SU-DHL-6 (cell line): ENCODE measurements around the gene MDH1.

ENCODE experiments used
- H2AFZ ChIP-seq: fragments of 200-600 bp; sonication (generic); 2 replicates; pipeline ENCODE4 v1.6.1; 2014; ENCODE audit warnings: low read depth, mild to moderate bottlenecking, moderate library complexity, mixed read lengths, antibody characterized with exemption, low read length; ENCODE audit not compliant: severe bottlenecking
- H3F3A ChIP-seq: fragments of 200-600 bp; shearing (Covaris generic); 2 replicates; pipeline ENCODE4 v1.6.0; 2016; ENCODE audit warnings: antibody characterized with exemption, mild to moderate bottlenecking; ENCODE audit not compliant: insufficient read depth
- H3K27ac ChIP-seq: fragments of 200-600 bp; sonication (generic); 2 replicates; pipeline ENCODE4 v1.5.1; 2016; ENCODE audit warnings: low read depth, mild to moderate bottlenecking, low read length, moderate library complexity, mixed read lengths
- H3K27me3 ChIP-seq: fragments of 200-600 bp; sonication (generic), shearing (Covaris generic); 2 replicates; pipeline ENCODE4 v1.6.0; 2014; ENCODE audit warnings: mild to moderate bottlenecking, low read length
- H3K36me3 ChIP-seq: fragments of 200-600 bp; sonication (generic); 2 replicates; pipeline ENCODE4 v1.6.1; 2014; ENCODE audit warnings: mild to moderate bottlenecking, low read length, mixed read lengths
- H3K4me2 ChIP-seq: fragments of 300-600, 200-600 bp; shearing (Covaris generic), sonication (generic); 2 replicates; pipeline ENCODE4 v1.6.0; 2014; ENCODE audit warnings: low read length, low read depth, mild to moderate bottlenecking; ENCODE audit not compliant: poor library complexity, severe bottlenecking
- H3K4me3 ChIP-seq: fragments of 200-600 bp; sonication (generic); 2 replicates; pipeline ENCODE4 v1.5.1; 2014; ENCODE audit warnings: antibody characterized with exemption, low read length, mild to moderate bottlenecking, mixed read lengths; ENCODE audit not compliant: insufficient read depth, poor library complexity, severe bottlenecking
- H3K79me2 ChIP-seq: fragments of 200-600 bp; sonication (generic); 2 replicates; pipeline ENCODE4 v1.6.1; 2014; ENCODE audit warnings: mild to moderate bottlenecking, low read length, moderate library complexity; ENCODE audit not compliant: insufficient read depth
- H3K9ac ChIP-seq: fragments of 200-600 bp; sonication (generic); 2 replicates; pipeline ENCODE4 v1.7.0; 2014; ENCODE audit warnings: mild to moderate bottlenecking, low read length
- H3K9me2 ChIP-seq: fragments of 200-600 bp; sonication (generic); replicated peaks from 2 replicates; pipeline ENCODE4 v1.6.1; 2014; ENCODE audit warnings: low read length; ENCODE audit not compliant: insufficient read depth
- H3K9me3 ChIP-seq: fragments of 200-600 bp; sonication (generic); 2 replicates; pipeline ENCODE4 v1.6.1; 2014; ENCODE audit warnings: low read length, mixed read lengths; ENCODE audit not compliant: insufficient read depth
- H4K20me1 ChIP-seq: fragments of 200-600 bp; sonication (generic); 2 replicates; pipeline ENCODE4 v1.6.1; 2014; ENCODE audit warnings: low read depth, mild to moderate bottlenecking, antibody characterized with exemption, low read length, moderate library complexity, mixed read lengths
- CTCF ChIP-seq: fragments of 200-600 bp; sonication (generic); IDR thresholded peaks from one replicate; pipeline ENCODE4 v1.5.1; 2017; ENCODE audit warnings: antibody characterized with exemption, mild to moderate bottlenecking, low read length, moderate library complexity; ENCODE audit not compliant: insufficient read depth, poor library complexity, severe bottlenecking
- EZH2phosphoT487 ChIP-seq: fragments of 200-600 bp; sonication (generic), shearing (Covaris generic); conservative IDR thresholded peaks from 2 replicates; pipeline ENCODE4 v1.6.1; 2018; ENCODE audit warnings: mild to moderate bottlenecking, antibody characterized with exemption, low read length, moderate library complexity, mixed read lengths

Gene MDH1

GRCh38 chr2:63627866-63628265 is 39.1 kb downstream of the MDH1 start:
- no peaks in the 10 kb centered on the region for H3F3A ChIP-seq
- 0 out of 2 replicates have a peak, but pooled peaks cover 2% of the 10 kb centered on the region for H3K36me3 ChIP-seq
- H4K20me1 ChIP-seq: no peaks in the 10 kb centered on the region
- H3K9me2 ChIP-seq: no peaks in the 10 kb centered on the region
- H3K27me3 ChIP-seq: no peaks in the 10 kb centered on the region
- H3K9ac ChIP-seq: no peak overlapping the region
- TF ChIP-seq EZH2phosphoT487 (no peak), CTCF (no peak)
- H3K4me3 ChIP-seq: no peak overlapping the region
- no peak overlapping the region for H3K27ac ChIP-seq
- H3K9me3 ChIP-seq: no peaks in the 10 kb centered on the region
- H3K4me2 ChIP-seq: no peak overlapping the region
- no peak overlapping the region for H2AFZ ChIP-seq
- H3K79me2 ChIP-seq: no peaks in the 10 kb centered on the region

- Histone ChIP-seq H3K9ac (no peak overlapping the region), H3K4me2 (no peak overlapping the region), H3F3A (no peaks in the 10 kb centered on the region), H3K9me3 (no peaks in the 10 kb centered on the region), H3K9me2 (no peaks in the 10 kb centered on the region), H3K79me2 (no peaks in the 10 kb centered on the region), H4K20me1 (no peaks in the 10 kb centered on the region), H3K27me3 (no peaks in the 10 kb centered on the region), H3K27ac (no peak overlapping the region), H2AFZ (no peak overlapping the region), H3K4me3 (no peak overlapping the region), H3K36me3 (0 out of 2 replicates have a peak, but pooled peaks cover 2% of the 10 kb centered on the region)
- TF ChIP-seq EZH2phosphoT487 (no peak), CTCF (no peak)
These were observed 39.7 kb downstream of the MDH1 start for GRCh38 chr2:63628403-63628942.

GRCh38 chr2:63631501-63631900 is 42.7 kb downstream of the MDH1 start:
- no peak overlapping the region for H3K27ac ChIP-seq
- no peaks in the 10 kb centered on the region for H4K20me1 ChIP-seq
- no peak overlapping the region for H3K4me2 ChIP-seq
- H3K36me3 ChIP-seq: 0 out of 2 replicates have a peak, but pooled peaks cover 2% of the 10 kb centered on the region
- no peaks in the 10 kb centered on the region for H3K9me2 ChIP-seq
- no peak overlapping the region for H3K9ac ChIP-seq
- no peaks in the 10 kb centered on the region for H3K79me2 ChIP-seq
- no peaks in the 10 kb centered on the region for H3K27me3 ChIP-seq
- H2AFZ ChIP-seq: no peak overlapping the region
- no peaks in the 10 kb centered on the region for H3F3A ChIP-seq
- H3K4me3 ChIP-seq: no peak overlapping the region
- no peaks in the 10 kb centered on the region for H3K9me3 ChIP-seq
- TF ChIP-seq EZH2phosphoT487: no peak

GRCh38 chr2:63632382-63632781 is 43.6 kb downstream of the MDH1 start:
- Histone ChIP-seq H3K9me3 (no peaks in the 10 kb centered on the region), H3K4me3 (no peak overlapping the region), H2AFZ (no peak overlapping the region), H3K36me3 (0 out of 2 replicates have a peak, but pooled peaks cover 2% of the 10 kb centered on the region), H3K27me3 (no peaks in the 10 kb centered on the region), H3K27ac (no peak overlapping the region), H4K20me1 (no peaks in the 10 kb centered on the region), H3K9me2 (no peaks in the 10 kb centered on the region), H3K4me2 (no peak overlapping the region), H3F3A (no peaks in the 10 kb centered on the region), H3K79me2 (no peaks in the 10 kb centered on the region), H3K9ac (no peak overlapping the region)
- TF ChIP-seq EZH2phosphoT487 (no peak), CTCF (no peak)
